ENCODE measurements around the gene MACROD2. TPM values are rescaled to one million over a fixed set of nuclear protein-coding genes. Genes with fewer than 3 reads are reported as not detected.

Gene MACROD2
- total and polyA plus RNA-seq, 2 experiments from 2014 or later = 2.8 to 4.3 TPM

GRCh38 chr20:14914633-14915032, 919.3 kb downstream of the MACROD2 start:
- Histone ChIP-seq H3K27ac (ENCODE audit: low read depth) (no peak overlapping the region), H3K4me3 (no peak overlapping the region), H3K9me2 (ENCODE audit: insufficient read depth) (no peaks in the 10 kb centered on the region; the same call in 1 of the 2 replicates), H3K79me2 (replicated peaks; ENCODE audit: insufficient read depth) (no peaks in the 10 kb centered on the region), H3K36me3 (ENCODE audit: insufficient read depth) (no peaks in the 10 kb centered on the region), H2AFZ (no peak overlapping the region), H3K27me3 (ENCODE audit: insufficient read depth) (no peaks in the 10 kb centered on the region), H3K4me1 (ENCODE audit: insufficient read depth) (peaks cover 12% of the 10 kb centered on the region; the same call in 1 of the 2 replicates), H4K20me1 (replicated peaks; ENCODE audit: insufficient read depth) (no peaks in the 10 kb centered on the region), H3K4me2 (no peak overlapping the region), H3F3A (replicated peaks; ENCODE audit: low read depth) (no peaks in the 10 kb centered on the region)
- Mint-ChIP-seq H3K27me3 (ENCODE audit: insufficient read depth, low read depth, poor library complexity) (no peaks in the 10 kb centered on the region), H3K4me1 (peaks cover 26% of the 10 kb centered on the region), H3K27ac (no peak overlapping the region), H3K4me3 (no peak overlapping the region), H3K36me3 (ENCODE audit: low read depth) (no peaks in the 10 kb centered on the region), H3K9me3 (no peaks in the 10 kb centered on the region)
- ATAC-seq (no peak), DNase-seq (ENCODE audit: low spot score) (no peak)
- no peak for TF ChIP-seq JUNB (IDR thresholded peaks at IDR 0.05; ENCODE audit: unreplicated experiment)
- TF ChIP-seq NANOG (IDR thresholded peaks at IDR 0.05; ENCODE audit: borderline replicate concordance) = no peak
- TF ChIP-seq REST (IDR thresholded peaks at IDR 0.05; ENCODE audit: unreplicated experiment) = no peak
- no peak for TF ChIP-seq EZH2phosphoT487 (IDR thresholded peaks at IDR 0.05; ENCODE audit: unreplicated experiment)
- TF ChIP-seq EZH2 (IDR thresholded peaks at IDR 0.05; ENCODE audit: low read depth, unreplicated experiment) = no peak
- TF ChIP-seq STAT1 (IDR thresholded peaks at IDR 0.05; ENCODE audit: unreplicated experiment) = no peak
- TF ChIP-seq CREB1 (CRISPR knock-in tag; IDR thresholded peaks at IDR 0.05; ENCODE audit: low read depth) = no peak
- no peak for TF ChIP-seq ZNF331 (CRISPR knock-in tag; IDR thresholded peaks at IDR 0.05; ENCODE audit: low read depth)
- no peak for TF ChIP-seq CTCF (conservative IDR thresholded peaks at IDR 0.05; ENCODE audit: low read depth in 2 of 2)
- TF ChIP-seq POLR2AphosphoS5 (IDR thresholded peaks at IDR 0.05; ENCODE audit: low read depth) = no peak
- TF ChIP-seq ZNF462 (CRISPR knock-in tag; IDR thresholded peaks at IDR 0.05) = no peak
- no peak for TF ChIP-seq ETS1 (IDR thresholded peaks at IDR 0.05)
- no peak for TF ChIP-seq ZNF114 (CRISPR knock-in tag; IDR thresholded peaks at IDR 0.05)

Data from GM23338 (cell line).